ENCODE measurements around the gene MRPS6.

GRCh38 chr21:34034369-34035014 is 38.9 kb upstream of the MRPS6 start:
- TF ChIP-seq CTCF (IDR thresholded peaks at IDR 0.05; ENCODE audit: borderline replicate concordance, extremely low read depth, low read length, poor library complexity, severe bottlenecking): no peak
- TF ChIP-seq EZH2 (IDR thresholded peaks at IDR 0.05; ENCODE audit: borderline replicate concordance, low read depth, low read length, severe bottlenecking): no peak
